GM13976 (cell line): ENCODE data around the gene EIF4A2.

Experiments
- DNase-seq: peaks from one replicate; pipeline ENCODE4 v3.0.0; 2012; ENCODE audit warnings: low spot score
- CTCF ChIP-seq: IDR thresholded peaks from 2 replicates; pipeline ENCODE4 v1.5.1; 2012; ENCODE audit warnings: borderline replicate concordance, mild to moderate bottlenecking; ENCODE audit not compliant: insufficient read depth; ENCODE audit errors: extremely low read depth, missing control alignments, control extremely low read depth
- in situ Hi-C: fragments of 300-500 bp; cut with MboI; formaldehyde crosslinking; loops from one replicate; pipeline ENCODE4 v1.12.0; 2022; ENCODE audit warnings: low sequenced_read_pairs, mixed read lengths, inconsistent platforms; ENCODE audit not compliant: unreplicated experiment

The EIF4A2 gene

GRCh38 chr3:186825294-186825821 lies 42.0 kb downstream of the EIF4A2 start:
- no peak for TF ChIP-seq CTCF
- in situ Hi-C loops, result no loop called here
- no peak for DNase-seq

GRCh38 chr3:186825872-186826409 lies 42.6 kb downstream of the EIF4A2 start:
- in situ Hi-C loops, result no loop called here
- no peak for TF ChIP-seq CTCF
- no peak for DNase-seq

GRCh38 chr3:186826410-186826975 lies 43.1 kb downstream of the EIF4A2 start:
- no peak for TF ChIP-seq CTCF
- no peak for DNase-seq
- in situ Hi-C loops, result no loop called here

GRCh38 chr3:186826976-186827857 lies 43.8 kb downstream of the EIF4A2 start:
- no peak for TF ChIP-seq CTCF
- in situ Hi-C loops, result no loop called here
- peak; percentile 99 for DNase-seq

- no peak for DNase-seq
- in situ Hi-C loops, result no loop called here
- no peak for TF ChIP-seq CTCF
Observed at GRCh38 chr3:186828340-186828739, 45.0 kb downstream of the EIF4A2 start.

GRCh38 chr3:186831798-186832197 lies 48.4 kb downstream of the EIF4A2 start:
- DNase-seq, result no peak
- in situ Hi-C loops, result no loop called here
- TF ChIP-seq CTCF, result no peak
